GM03348 (cell line): Measurements from ENCODE around the gene FAM151B.

Experiments
- DNase-seq: peaks from one replicate; pipeline ENCODE4 v3.0.0; 2012; ENCODE audit warnings: low spot score

The FAM151B gene

DNA sequence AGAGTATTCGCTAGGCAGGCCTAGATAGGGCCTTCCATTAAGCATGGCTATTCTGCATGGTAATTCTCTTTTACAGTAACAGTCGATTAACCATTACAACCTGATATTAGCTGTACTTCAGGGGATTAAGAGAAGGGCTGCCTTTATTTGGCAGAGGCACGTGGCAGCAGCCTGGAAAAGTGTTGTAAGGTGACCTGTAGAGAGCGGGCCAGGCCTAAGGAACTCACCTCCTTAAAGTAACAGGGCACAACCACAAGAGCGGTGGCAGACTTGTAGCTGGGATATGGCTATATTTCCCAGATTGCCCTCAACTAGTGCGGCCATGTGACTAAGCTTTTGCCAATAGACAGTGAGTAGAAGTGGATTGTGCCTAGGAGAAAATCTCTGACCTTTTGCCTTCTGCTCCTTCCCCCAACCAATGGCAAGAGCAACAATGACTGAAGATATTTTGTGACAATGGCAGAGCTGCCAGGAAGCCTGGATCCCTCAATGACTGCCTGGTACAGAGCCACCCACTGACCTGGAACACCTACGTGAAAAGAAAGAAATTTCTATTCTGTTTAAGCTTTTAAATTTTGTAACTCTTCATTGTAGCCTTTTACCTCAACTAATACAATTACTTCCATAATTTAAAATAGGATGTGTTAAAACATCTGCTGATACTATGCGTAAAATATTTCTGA lies 101.1 kb downstream of the FAM151B start:
- DNase-seq, result no peak

DNA sequence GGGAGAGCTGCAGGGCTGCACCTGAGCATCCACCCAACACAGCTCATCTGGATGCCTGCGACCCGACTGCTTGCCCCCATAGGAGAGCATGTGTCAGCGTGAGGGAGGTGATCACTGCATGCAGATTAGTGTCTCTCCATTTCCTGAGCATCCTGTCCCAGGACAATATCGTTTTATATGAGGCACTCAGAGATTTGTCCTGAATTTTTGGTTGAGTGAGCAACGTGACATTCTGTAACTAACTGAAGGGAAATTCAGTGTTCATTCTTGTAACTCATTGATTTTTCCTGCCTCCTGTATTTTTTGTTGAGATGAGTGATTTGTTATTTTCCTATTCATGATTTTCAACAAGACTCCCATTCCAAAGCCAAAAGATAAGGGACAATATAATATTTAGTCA lies 102.9 kb downstream of the FAM151B start:
- DNase-seq, result no peak

DNA sequence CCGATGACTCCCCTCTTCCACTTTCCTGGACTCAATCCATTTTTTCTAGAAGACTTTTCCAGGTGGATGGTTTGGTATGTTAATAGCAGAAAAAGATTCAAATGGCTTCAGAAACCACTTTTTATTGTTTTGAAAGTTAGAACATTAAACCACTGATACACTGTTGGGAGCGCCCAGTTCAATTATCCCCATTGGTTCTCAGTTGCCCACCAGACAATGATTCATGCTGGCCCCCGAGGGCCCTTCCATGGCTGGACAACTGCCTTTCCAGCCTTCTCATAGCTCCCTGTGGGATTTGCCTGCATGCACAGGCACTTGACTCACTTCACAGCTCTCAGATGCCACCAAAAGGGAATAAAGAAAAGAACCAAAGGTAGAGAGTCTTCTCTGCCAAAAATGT lies 103.5 kb downstream of the FAM151B start:
- no peak for DNase-seq

DNA sequence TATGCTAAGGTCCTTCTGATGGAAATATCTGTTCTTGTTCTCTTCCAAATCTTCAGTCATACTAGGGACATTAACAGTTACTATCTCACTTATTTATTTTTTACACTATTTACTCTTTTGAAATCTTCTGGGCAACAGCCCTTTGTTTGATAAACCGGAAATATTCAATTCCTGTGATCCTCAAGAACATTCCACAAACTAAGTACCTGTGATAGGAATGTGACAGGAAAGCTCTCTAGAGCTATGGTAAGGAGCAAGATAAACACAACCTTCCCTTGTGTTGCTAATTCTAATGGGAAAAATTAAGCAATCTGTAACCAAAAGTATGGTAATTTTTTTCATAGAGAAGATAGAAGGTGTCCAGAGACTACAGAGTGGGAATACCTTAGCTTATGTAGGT lies 104.2 kb downstream of the FAM151B start:
- no peak for DNase-seq
